RWPE1 (cell line): ENCODE data around the gene UIMC1.
"Not testable (repeated sequence)": the region's sequence is repeated elsewhere in the genome, so short reads cannot be mapped to it uniquely, and the experiment has no call there.

Experiments
- CTCF ChIA-PET: fragments of 350-600 bp; sonication (Branson Sonifier 250); formaldehyde crosslinking; extraction: SDS; loops from one replicate; lab custom pipeline; 2021; lab: Yijun Ruan, JAX
- POLR2A ChIA-PET: fragments of 400-600 bp; formaldehyde crosslinking; extraction: SDS; loops from one replicate; lab custom pipeline; 2020; ENCODE audit warnings: antibody characterized with exemption; ENCODE audit not compliant: low non-redundant PET; lab: Yijun Ruan, JAX
- DNase-seq: peaks from one replicate; pipeline ENCODE4 v3.0.0; 2012; ENCODE audit warnings: low spot score
- H3K27ac ChIP-seq: fragments of 450-650 bp; 2 replicates; pipeline ENCODE4 v1.5.1; 2017
- TF ChIP-seq, protein P1 (sequence below): fragments of 450-650 bp; conservative IDR thresholded peaks from 2 replicates; pipeline ENCODE4 v1.5.1; 2017; ENCODE audit warnings: low read depth, mild to moderate bottlenecking

Gene UIMC1

DNA sequence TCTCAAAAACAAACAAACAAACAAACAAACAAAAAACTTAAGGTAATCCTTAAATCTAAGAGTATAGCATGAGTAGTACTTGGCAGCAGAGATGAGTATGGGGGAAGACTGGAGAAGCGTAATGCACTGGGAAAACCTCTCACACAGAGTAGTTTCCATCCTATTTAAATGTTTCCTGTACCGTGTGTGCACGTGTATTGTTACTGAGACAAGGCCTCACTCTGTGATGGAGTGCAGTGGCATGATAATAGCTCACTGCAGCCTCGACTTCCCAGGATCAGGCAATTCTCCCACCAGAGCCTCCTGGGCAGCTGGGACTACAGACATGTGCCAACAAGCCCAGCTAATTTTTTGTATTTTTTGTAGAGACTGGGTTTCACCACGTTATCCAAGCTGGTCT lies 2.9 kb downstream of the UIMC1 start:
- ChIA-PET POLR2A (no interaction called here), CTCF (no interaction called here)
- no peak for DNase-seq
- TF ChIP-seq, protein P1, sequence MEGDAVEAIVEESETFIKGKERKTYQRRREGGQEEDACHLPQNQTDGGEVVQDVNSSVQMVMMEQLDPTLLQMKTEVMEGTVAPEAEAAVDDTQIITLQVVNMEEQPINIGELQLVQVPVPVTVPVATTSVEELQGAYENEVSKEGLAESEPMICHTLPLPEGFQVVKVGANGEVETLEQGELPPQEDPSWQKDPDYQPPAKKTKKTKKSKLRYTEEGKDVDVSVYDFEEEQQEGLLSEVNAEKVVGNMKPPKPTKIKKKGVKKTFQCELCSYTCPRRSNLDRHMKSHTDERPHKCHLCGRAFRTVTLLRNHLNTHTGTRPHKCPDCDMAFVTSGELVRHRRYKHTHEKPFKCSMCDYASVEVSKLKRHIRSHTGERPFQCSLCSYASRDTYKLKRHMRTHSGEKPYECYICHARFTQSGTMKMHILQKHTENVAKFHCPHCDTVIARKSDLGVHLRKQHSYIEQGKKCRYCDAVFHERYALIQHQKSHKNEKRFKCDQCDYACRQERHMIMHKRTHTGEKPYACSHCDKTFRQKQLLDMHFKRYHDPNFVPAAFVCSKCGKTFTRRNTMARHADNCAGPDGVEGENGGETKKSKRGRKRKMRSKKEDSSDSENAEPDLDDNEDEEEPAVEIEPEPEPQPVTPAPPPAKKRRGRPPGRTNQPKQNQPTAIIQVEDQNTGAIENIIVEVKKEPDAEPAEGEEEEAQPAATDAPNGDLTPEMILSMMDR: no peak
- H3K27ac ChIP-seq: no peak overlapping the region

DNA sequence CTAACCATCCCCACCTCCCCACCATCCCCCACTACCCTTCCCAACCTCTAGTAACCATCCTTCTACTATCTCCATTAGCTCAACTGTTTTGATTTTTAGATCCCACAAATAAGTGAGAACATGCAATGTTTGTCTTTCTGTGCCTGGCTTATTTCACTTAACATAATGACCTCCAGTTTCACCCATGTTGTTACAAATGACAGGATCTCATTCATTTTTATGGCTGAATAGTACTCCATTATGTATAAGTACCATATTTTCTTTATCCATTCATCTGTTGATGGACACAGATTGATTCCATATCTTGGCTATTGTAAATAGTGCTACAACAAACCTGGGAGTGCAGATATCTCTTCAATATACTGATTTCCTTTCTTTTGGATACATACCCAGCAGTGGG lies 7.1 kb downstream of the UIMC1 start:
- DNase-seq, CTCF ChIA-PET, H3K27ac ChIP-seq: not testable (repeated sequence)
- POLR2A ChIA-PET: interaction anchor here (0.6 kb wide), 1 partner anchor 491 kb away, joined by 5 read pairs; no protein-coding TSS in a partner anchor

DNA sequence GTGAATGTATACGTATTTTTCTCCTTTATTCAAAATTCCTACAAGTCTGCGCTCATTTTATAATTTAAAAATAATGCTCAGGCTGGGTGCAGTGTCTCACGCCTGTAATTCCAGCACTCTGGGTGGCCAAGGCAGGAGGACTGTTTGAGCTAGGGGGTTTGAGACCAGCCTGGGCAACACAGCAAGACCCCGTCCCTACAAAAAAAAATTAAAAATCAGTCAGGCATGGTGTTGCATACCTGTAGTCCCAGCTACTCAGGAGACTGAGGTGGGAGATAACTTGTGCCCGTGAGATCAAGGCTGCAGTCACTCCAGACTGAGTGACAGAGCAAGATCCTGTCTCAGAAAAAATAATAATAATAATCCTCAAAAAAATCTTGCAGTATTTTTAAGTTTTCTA lies 7.8 kb downstream of the UIMC1 start:
- no peak overlapping the region for H3K27ac ChIP-seq
- CTCF ChIA-PET: no interaction called here
- TF ChIP-seq, protein P1: no peak
- POLR2A ChIA-PET: no interaction called here
- DNase-seq: no peak

DNA sequence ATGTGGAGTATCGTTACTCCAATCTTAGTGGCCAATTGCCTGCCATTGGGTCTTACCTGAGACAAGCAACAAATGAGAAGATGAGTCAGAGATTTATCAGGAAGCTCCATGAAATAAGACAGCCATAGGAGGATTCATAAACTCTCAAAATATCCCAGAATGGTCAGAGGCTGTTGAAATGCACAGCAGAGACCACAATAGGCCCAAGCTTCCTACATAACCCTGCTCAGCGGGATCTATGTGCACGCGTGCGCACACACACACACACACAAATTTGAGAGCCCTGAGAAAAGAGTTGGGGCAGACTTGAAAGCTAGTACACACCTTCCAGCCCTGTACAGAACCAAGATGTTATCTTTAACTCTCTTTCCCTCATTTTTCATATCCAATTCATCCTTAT lies 9.8 kb downstream of the UIMC1 start:
- ChIA-PET CTCF (interaction anchor here (0.6 to 1.2 kb wide), 5 partner anchors 9 to 296 kb away, joined by 3 to 5 read pairs (median 3); partner anchors contain the start of gene UIMC1), POLR2A (no interaction called here)
- TF ChIP-seq, protein P1: no peak
- no peak for DNase-seq
- H3K27ac ChIP-seq: no peak overlapping the region; the same call in 1 of the 2 replicates

DNA sequence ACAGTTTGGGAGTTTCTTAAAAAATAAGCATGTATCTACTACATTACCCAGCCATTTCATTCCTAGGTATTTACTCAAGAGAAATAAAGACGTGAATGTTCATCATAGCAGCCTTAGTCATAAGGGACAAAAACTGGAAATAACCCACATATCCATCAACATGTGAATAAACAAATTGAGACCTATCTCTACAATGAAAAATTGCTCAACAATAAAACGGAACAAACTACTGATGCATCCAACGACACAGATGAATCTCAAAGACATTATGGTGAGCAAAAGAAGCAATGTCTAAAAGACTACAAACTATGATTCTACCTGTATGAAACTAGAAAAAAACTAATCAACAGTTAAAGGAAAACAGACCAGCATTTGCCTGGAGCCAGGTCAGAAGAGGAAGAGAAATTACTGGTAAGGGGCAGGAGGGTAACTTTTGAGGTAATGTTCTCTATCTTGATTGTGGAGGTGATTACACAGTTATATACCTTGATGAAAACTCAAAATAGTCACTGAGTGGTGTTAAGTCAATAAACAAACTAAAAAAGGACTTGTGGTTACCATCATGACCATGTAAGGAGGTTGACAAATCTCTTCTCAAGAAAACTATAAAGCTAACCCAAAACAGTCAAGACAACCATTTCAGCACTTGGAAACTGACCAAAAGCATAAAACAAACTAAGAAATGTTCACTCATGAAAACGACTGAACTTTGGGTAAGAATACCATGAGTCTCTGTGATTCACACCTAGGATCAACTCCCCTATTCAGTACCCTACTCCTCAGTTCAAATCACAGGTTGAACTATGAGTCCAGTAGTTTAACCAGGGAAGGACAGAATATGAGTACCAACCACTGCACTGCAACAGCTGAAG lies 10.4 kb downstream of the UIMC1 start:
- no peak for DNase-seq
- H3K27ac ChIP-seq: no peak overlapping the region
- ChIA-PET POLR2A (no interaction called here), CTCF (interaction anchor here (0.6 to 1.0 kb wide), 2 partner anchors 11 to 296 kb away, joined by 3 to 4 read pairs; partner anchors contain the start of gene UIMC1)
- TF ChIP-seq, protein P1: no peak

DNA sequence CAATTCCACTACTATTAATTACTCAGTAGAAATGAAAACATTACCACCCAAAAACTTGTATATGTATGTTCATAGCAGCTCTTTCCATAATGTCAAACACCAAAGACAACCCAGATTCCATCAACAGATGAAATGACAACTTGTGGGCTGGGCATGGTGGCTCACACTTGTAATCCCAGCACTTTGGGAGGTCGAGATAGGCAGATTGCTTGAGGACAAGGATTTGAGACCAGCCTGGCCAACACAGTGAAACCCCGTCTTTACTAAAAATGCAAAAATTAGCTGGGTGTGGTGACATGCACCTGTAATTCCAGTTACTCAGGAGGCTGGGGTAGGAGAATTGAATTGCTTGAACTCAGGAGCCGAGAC lies 11.5 kb downstream of the UIMC1 start:
- peak overlapping the region; percentile 22; the same call in 1 of the 2 replicates for H3K27ac ChIP-seq
- DNase-seq: no peak
- ChIA-PET CTCF (no interaction called here), POLR2A (no interaction called here)
- TF ChIP-seq, protein P1: no peak
